Measurements from ENCODE around the gene GAGE1. TPM values are rescaled to one million over a fixed set of nuclear protein-coding genes. Genes with fewer than 3 reads are reported as not detected.
"Not testable (repeated sequence)": the region's sequence is repeated elsewhere in the genome, so short reads cannot be mapped to it uniquely, and the experiment has no call there.

GAGE1 gene
- total RNA-seq, result not detected

- H3K36me3 ChIP-seq; DNase-seq (ENCODE audit: low spot score in 2 of 2); H3K27me3 ChIP-seq; H3K27ac ChIP-seq; intact Hi-C loops (cut with DNase I); H3K9me3 ChIP-seq; H3K4me3 ChIP-seq; H3K4me1 ChIP-seq: not testable (repeated sequence)
Measured at GRCh38 chrX:49598720-49599119, at the start of gene GAGE1. GAGE1 (plus strand) TSS chrX:49599020; CDS start chrX:49600175, 1,155 bp downstream.

- H3K9me3 ChIP-seq; H3K36me3 ChIP-seq; H3K27me3 ChIP-seq; H3K4me3 ChIP-seq; H3K4me1 ChIP-seq; intact Hi-C loops (cut with DNase I); H3K27ac ChIP-seq; DNase-seq (ENCODE audit: low spot score in 2 of 2): not testable (repeated sequence)
Measured at GRCh38 chrX:49550989-49551388, 47.8 kb upstream of the GAGE1 start, which contains the start of gene GAGE12E. GAGE12E (plus strand) TSS chrX:49551289; CDS start chrX:49552444, 1,155 bp downstream.

- H3K36me3 ChIP-seq; H3K4me3 ChIP-seq; H3K27ac ChIP-seq; H3K9me3 ChIP-seq; H3K27me3 ChIP-seq; intact Hi-C loops (cut with DNase I); DNase-seq (ENCODE audit: low spot score in 2 of 2); H3K4me1 ChIP-seq: not testable (repeated sequence)
Measured at GRCh38 chrX:49560542-49560941, 38.3 kb upstream of the GAGE1 start, which contains the start of gene GAGE12F. GAGE12F (plus strand) TSS chrX:49560842; CDS start chrX:49561997, 1,155 bp downstream.

- H3K4me1 ChIP-seq; H3K4me3 ChIP-seq; H3K27me3 ChIP-seq; intact Hi-C loops (cut with DNase I); DNase-seq (ENCODE audit: low spot score in 2 of 2); H3K9me3 ChIP-seq; H3K36me3 ChIP-seq; H3K27ac ChIP-seq: not testable (repeated sequence)
Measured at GRCh38 chrX:49568728-49569127, 30.1 kb upstream of the GAGE1 start.

- DNase-seq (ENCODE audit: low spot score in 2 of 2); H3K4me1 ChIP-seq; H3K4me3 ChIP-seq; H3K36me3 ChIP-seq; H3K27ac ChIP-seq; H3K9me3 ChIP-seq; H3K27me3 ChIP-seq; intact Hi-C loops (cut with DNase I): not testable (repeated sequence)
Measured at GRCh38 chrX:49569152-49569551, 29.7 kb upstream of the GAGE1 start.

GRCh38 chrX:49570100-49570499 lies 28.7 kb upstream of the GAGE1 start, which contains the start of gene GAGE12G:
GAGE12G (plus strand) TSS chrX:49570400; CDS start chrX:49571555, 1,155 bp downstream.
- H3K4me3 ChIP-seq; H3K27me3 ChIP-seq; H3K9me3 ChIP-seq; H3K4me1 ChIP-seq; H3K27ac ChIP-seq; DNase-seq (ENCODE audit: low spot score in 2 of 2); intact Hi-C loops (cut with DNase I); H3K36me3 ChIP-seq: not testable (repeated sequence)

- intact Hi-C loops (cut with DNase I); H3K9me3 ChIP-seq; H3K4me3 ChIP-seq; H3K4me1 ChIP-seq; H3K27me3 ChIP-seq; H3K27ac ChIP-seq; DNase-seq (ENCODE audit: low spot score in 2 of 2); H3K36me3 ChIP-seq: not testable (repeated sequence)
Measured at GRCh38 chrX:49579649-49580048, 19.2 kb upstream of the GAGE1 start, which contains the start of gene GAGE12H. GAGE12H (plus strand) TSS chrX:49579949; CDS start chrX:49581104, 1,155 bp downstream.

GRCh38 chrX:49589196-49589595 lies 9.6 kb upstream of the GAGE1 start, which contains the start of gene GAGE2A:
GAGE2A (plus strand) TSS chrX:49589496; CDS start chrX:49590651, 1,155 bp downstream.
- H3K36me3 ChIP-seq; H3K9me3 ChIP-seq; H3K4me1 ChIP-seq; DNase-seq (ENCODE audit: low spot score in 2 of 2); intact Hi-C loops (cut with DNase I); H3K4me3 ChIP-seq; H3K27ac ChIP-seq; H3K27me3 ChIP-seq: not testable (repeated sequence)

GRCh38 chrX:49589769-49590478 lies 8.9 kb upstream of the GAGE1 start:
- H3K36me3 ChIP-seq; intact Hi-C loops (cut with DNase I); H3K27ac ChIP-seq; H3K4me1 ChIP-seq; H3K27me3 ChIP-seq; H3K4me3 ChIP-seq; H3K9me3 ChIP-seq: not testable (repeated sequence)
- DNase-seq (ENCODE audit: low spot score in 2 of 2), result peak in 1 of 2 donors; percentile 72

- H3K27ac ChIP-seq; intact Hi-C loops (cut with DNase I); H3K4me3 ChIP-seq; DNase-seq (ENCODE audit: low spot score in 2 of 2); H3K9me3 ChIP-seq; H3K4me1 ChIP-seq; H3K36me3 ChIP-seq; H3K27me3 ChIP-seq: not testable (repeated sequence)
Measured at GRCh38 chrX:49590488-49590887, 8.3 kb upstream of the GAGE1 start.
